ENCODE results near the gene PRDX6. TPM values are rescaled to one million over a fixed set of nuclear protein-coding genes. Genes with fewer than 3 reads are reported as not detected.

Gene PRDX6
- polyA plus RNA-seq, 2 of the 4 experiments (the other 2 are of a cell fraction): 246 TPM

- 61% methylated on average over 4 of the region's 4 CpGs for WGBS (ENCODE audit: missing lambda C conversion rate)
- peak in 1 of 2 experiments; percentile 56; a peak in 2 of 6 replicates for ATAC-seq
- TF ChIP-seq RARB (CRISPR knock-in tag; IDR thresholded peaks at IDR 0.05): no peak
- no peak for TF ChIP-seq ESRRA (IDR thresholded peaks at IDR 0.05; ENCODE audit: borderline replicate concordance, low read length)
- no peak for TF ChIP-seq TP53 (CRISPR knock-in tag; IDR thresholded peaks at IDR 0.05)
- no peak for TF ChIP-seq NPAS2 (CRISPR knock-in tag; IDR thresholded peaks at IDR 0.05; ENCODE audit: borderline replicate concordance)
- TF ChIP-seq JUNB (IDR thresholded peaks at IDR 0.05): no peak
- TF ChIP-seq HEYL (CRISPR knock-in tag; IDR thresholded peaks at IDR 0.05): no peak
- ChIA-PET POLR2A (no interaction called here), CTCF (no interaction called here)
- peaks cover 23% of the 10 kb centered on the region for H3K4me1 ChIP-seq
- H3K4me2 ChIP-seq: no peak overlapping the region
- FAIRE-seq: no peak
- no peak overlapping the region for H3K27ac ChIP-seq
- DNase-seq (ENCODE audit: low read depth in 1 of 2, low spot score in 1 of 2): peak in 1 of 2 experiments; percentile 17
- no peaks in the 10 kb centered on the region for H3K9me3 ChIP-seq
- H3K4me3 ChIP-seq: no peak overlapping the region
Observed at GRCh38 chr1:173503391-173503790, 26.3 kb downstream of the PRDX6 start.

GRCh38 chr1:173504268-173504667, 27.1 kb downstream of the PRDX6 start:
- POLR2A ChIA-PET: no interaction called here
- DNase-seq (ENCODE audit: low read depth in 1 of 2, low spot score in 1 of 2) (no peak), FAIRE-seq (no peak), ATAC-seq (no peak)
- H3K9me3 ChIP-seq: no peaks in the 10 kb centered on the region
- H3K4me1 ChIP-seq: peaks cover 27% of the 10 kb centered on the region
- no peak for TF ChIP-seq CHD2 (IDR thresholded peaks at IDR 0.05; ENCODE audit: low read length, partially characterized antibody)
- TF ChIP-seq HOXA7 (CRISPR knock-in tag; IDR thresholded peaks at IDR 0.05): no peak
- TF ChIP-seq RAD21 (conservative IDR thresholded peaks at IDR 0.05 in 1 of 2, IDR thresholded peaks at IDR 0.05 in 1 of 2): no peak
- no peak for TF ChIP-seq JUN (IDR thresholded peaks at IDR 0.05)
- TF ChIP-seq SREBF2 (IDR thresholded peaks at IDR 0.05): no peak
- TF ChIP-seq CBX8 (IDR thresholded peaks at IDR 0.05): no peak
- TF ChIP-seq, protein P1, sequence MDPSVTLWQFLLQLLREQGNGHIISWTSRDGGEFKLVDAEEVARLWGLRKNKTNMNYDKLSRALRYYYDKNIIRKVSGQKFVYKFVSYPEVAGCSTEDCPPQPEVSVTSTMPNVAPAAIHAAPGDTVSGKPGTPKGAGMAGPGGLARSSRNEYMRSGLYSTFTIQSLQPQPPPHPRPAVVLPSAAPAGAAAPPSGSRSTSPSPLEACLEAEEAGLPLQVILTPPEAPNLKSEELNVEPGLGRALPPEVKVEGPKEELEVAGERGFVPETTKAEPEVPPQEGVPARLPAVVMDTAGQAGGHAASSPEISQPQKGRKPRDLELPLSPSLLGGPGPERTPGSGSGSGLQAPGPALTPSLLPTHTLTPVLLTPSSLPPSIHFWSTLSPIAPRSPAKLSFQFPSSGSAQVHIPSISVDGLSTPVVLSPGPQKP (IDR thresholded peaks at IDR 0.05; ENCODE audit: low read depth, low read length): no peak
- TF ChIP-seq, protein P2, sequence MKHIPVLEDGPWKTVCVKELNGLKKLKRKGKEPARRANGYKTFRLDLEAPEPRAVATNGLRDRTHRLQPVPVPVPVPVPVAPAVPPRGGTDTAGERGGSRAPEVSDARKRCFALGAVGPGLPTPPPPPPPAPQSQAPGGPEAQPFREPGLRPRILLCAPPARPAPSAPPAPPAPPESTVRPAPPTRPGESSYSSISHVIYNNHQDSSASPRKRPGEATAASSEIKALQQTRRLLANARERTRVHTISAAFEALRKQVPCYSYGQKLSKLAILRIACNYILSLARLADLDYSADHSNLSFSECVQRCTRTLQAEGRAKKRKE (CRISPR knock-in tag; IDR thresholded peaks at IDR 0.05; ENCODE audit: low read depth): no peak
- no peak for TF ChIP-seq USF2 (IDR thresholded peaks at IDR 0.05)
- TF ChIP-seq ZSCAN20 (CRISPR knock-in tag; IDR thresholded peaks at IDR 0.05): no peak
- no peak for TF ChIP-seq HOXB13 (CRISPR knock-in tag; IDR thresholded peaks at IDR 0.05; ENCODE audit: low read depth)
- no peak for TF ChIP-seq MAFK (IDR thresholded peaks at IDR 0.05; ENCODE audit: partially characterized antibody)
- WGBS (ENCODE audit: missing lambda C conversion rate): 58% methylated on average over 4 of the region's 4 CpGs
- no peak overlapping the region for H3K4me2 ChIP-seq
- H3K4me3 ChIP-seq: no peak overlapping the region
- CTCF ChIA-PET: interaction anchor here (1.4 to 1.6 kb wide), 2 partner anchors 9 to 15 kb away, joined by 3 to 5 read pairs; no protein-coding TSS in a partner anchor
- H3K27ac ChIP-seq: no peak overlapping the region

DNA sequence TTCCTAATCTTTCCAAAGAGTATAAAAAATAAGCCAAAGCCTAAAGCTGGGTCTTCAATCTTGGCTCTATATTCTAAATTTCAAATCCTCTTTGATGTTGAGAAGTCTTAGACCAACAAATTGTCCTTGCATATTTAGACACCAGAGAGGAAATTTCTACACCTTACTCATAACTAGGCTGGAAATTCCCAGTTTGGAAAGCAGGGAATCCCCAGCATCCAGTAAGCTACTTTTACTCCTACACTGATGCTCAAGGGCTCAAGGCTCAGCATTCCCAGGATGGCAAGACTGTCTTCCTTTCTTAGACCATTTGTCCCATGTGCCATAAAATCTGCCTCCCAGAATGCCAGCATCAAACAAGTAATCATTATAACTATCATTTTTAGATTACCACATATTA, 28.3 kb downstream of the PRDX6 start:
- FAIRE-seq (no peak), DNase-seq (ENCODE audit: low read depth in 1 of 2, low spot score in 1 of 2) (no peak), ATAC-seq (no peak)
- TF ChIP-seq ZSCAN20 (CRISPR knock-in tag; IDR thresholded peaks at IDR 0.05): no peak
- TF ChIP-seq FOSB (CRISPR knock-in tag; IDR thresholded peaks at IDR 0.05): no peak
- no peak for TF ChIP-seq HDAC2 (IDR thresholded peaks at IDR 0.05)
- no peak for TF ChIP-seq JUN (IDR thresholded peaks at IDR 0.05)
- no peak for TF ChIP-seq POLR2AphosphoS2 (conservative IDR thresholded peaks at IDR 0.05; ENCODE audit: low read length)
- TF ChIP-seq NPAS2 (CRISPR knock-in tag; IDR thresholded peaks at IDR 0.05; ENCODE audit: borderline replicate concordance): no peak
- TF ChIP-seq NFE2L2 (conservative IDR thresholded peaks at IDR 0.05; ENCODE audit: low read length): no peak
- TF ChIP-seq FOSL2 (IDR thresholded peaks at IDR 0.05): no peak
- no peak for TF ChIP-seq FOSL2 (CRISPR knock-in tag; IDR thresholded peaks at IDR 0.05)
- Histone ChIP-seq H3K27ac (no peak overlapping the region), H3K4me3 (no peak overlapping the region), H3K4me1 (peaks cover 27% of the 10 kb centered on the region), H3K4me2 (no peak overlapping the region), H3K9me3 (no peaks in the 10 kb centered on the region)
- ChIA-PET CTCF (interaction anchor here (1.1 to 1.7 kb wide), 6 partner anchors 10 to 760 kb away, joined by 3 to 9 read pairs (median 4); no protein-coding TSS in a partner anchor), POLR2A (no interaction called here)
